ENCODE data around the gene RREB1.

Gene RREB1

GRCh38 chr6:7216941-7217621 lies 109.3 kb downstream of the RREB1 start:
- in situ Hi-C loops (cut with MboI; ENCODE audit: low sequenced_read_pairs): no loop called here

GRCh38 chr6:7218406-7218988 lies 110.7 kb downstream of the RREB1 start:
- in situ Hi-C loops (cut with MboI; ENCODE audit: low sequenced_read_pairs): no loop called here

- in situ Hi-C loops (cut with MboI; ENCODE audit: low sequenced_read_pairs): no loop called here
Measured at GRCh38 chr6:7219310-7219709, 111.5 kb downstream of the RREB1 start.

- in situ Hi-C loops (cut with MboI; ENCODE audit: low sequenced_read_pairs): no loop called here
Measured at GRCh38 chr6:7222197-7222596, 114.4 kb downstream of the RREB1 start.

GRCh38 chr6:7224731-7225130 lies 117.0 kb downstream of the RREB1 start:
- in situ Hi-C loops (cut with MboI; ENCODE audit: low sequenced_read_pairs): no loop called here

- in situ Hi-C loops (cut with MboI; ENCODE audit: low sequenced_read_pairs): no loop called here
Measured at GRCh38 chr6:7228662-7229375, 121.1 kb downstream of the RREB1 start.

- in situ Hi-C loops (cut with MboI; ENCODE audit: low sequenced_read_pairs): no loop called here
Measured at GRCh38 chr6:7229376-7230326, 121.9 kb downstream of the RREB1 start.

- in situ Hi-C loops (cut with MboI; ENCODE audit: low sequenced_read_pairs): no loop called here
Measured at GRCh38 chr6:7230327-7230691, 122.5 kb downstream of the RREB1 start.

GRCh38 chr6:7230956-7231713 lies 123.4 kb downstream of the RREB1 start:
- in situ Hi-C loops (cut with MboI; ENCODE audit: low sequenced_read_pairs): no loop called here

GRCh38 chr6:7232351-7232750 lies 124.6 kb downstream of the RREB1 start:
- in situ Hi-C loops (cut with MboI; ENCODE audit: low sequenced_read_pairs): no loop called here

GRCh38 chr6:7234547-7234946 lies 126.8 kb downstream of the RREB1 start:
- in situ Hi-C loops (cut with MboI; ENCODE audit: low sequenced_read_pairs): no loop called here

- in situ Hi-C loops (cut with MboI; ENCODE audit: low sequenced_read_pairs): no loop called here
Measured at GRCh38 chr6:7235712-7236305, 128.0 kb downstream of the RREB1 start.

- in situ Hi-C loops (cut with MboI; ENCODE audit: low sequenced_read_pairs): no loop called here
Measured at GRCh38 chr6:7236306-7237209, 128.8 kb downstream of the RREB1 start.

GRCh38 chr6:7237653-7238188 lies 130.0 kb downstream of the RREB1 start:
- in situ Hi-C loops (cut with MboI; ENCODE audit: low sequenced_read_pairs): no loop called here

GRCh38 chr6:7238526-7238899 lies 130.8 kb downstream of the RREB1 start:
- in situ Hi-C loops (cut with MboI; ENCODE audit: low sequenced_read_pairs): no loop called here

- in situ Hi-C loops (cut with MboI; ENCODE audit: low sequenced_read_pairs): no loop called here
Measured at GRCh38 chr6:7238900-7239589, 131.3 kb downstream of the RREB1 start.

- in situ Hi-C loops (cut with MboI; ENCODE audit: low sequenced_read_pairs): no loop called here
Measured at GRCh38 chr6:7239590-7239948, 131.8 kb downstream of the RREB1 start.

- in situ Hi-C loops (cut with MboI; ENCODE audit: low sequenced_read_pairs): loop anchor here (10.0 kb wide), 1 partner anchor 546 kb away; no protein-coding TSS in a partner anchor
Measured at GRCh38 chr6:7240351-7240750, 132.6 kb downstream of the RREB1 start.

Data from HL-60/S4 (cell line).